HEK293 (cell line): Measurements from ENCODE around the gene LRRC27.
A peak's percentile ranks its signal among the peaks of the same experiment; 100 is the strongest.

ENCODE experiments used
- CTCF ChIP-seq: fragments of 450-650 bp; formaldehyde crosslinking; IDR thresholded peaks from 2 replicates; pipeline ENCODE4 v1.5.1; 2016; ENCODE audit warnings: missing biosample characterization, missing genetic modification characterization
- KLF8 ChIP-seq: fragments of 450-650 bp; formaldehyde crosslinking; IDR thresholded peaks from 2 replicates; pipeline ENCODE4 v1.5.1; 2016; ENCODE audit warnings: missing biosample characterization, missing genetic modification characterization
- MEIS1 ChIP-seq: sonication (generic); formaldehyde crosslinking; IDR thresholded peaks from 2 replicates; pipeline ENCODE4 v1.8.1; 2022; ENCODE audit warnings: missing genetic modification reagents, mild to moderate bottlenecking, borderline replicate concordance
- OVOL3 ChIP-seq: fragments of 450-650 bp; formaldehyde crosslinking; IDR thresholded peaks from 2 replicates; pipeline ENCODE4 v1.5.1; 2016; ENCODE audit warnings: missing biosample characterization, missing genetic modification characterization
- PRDM10 ChIP-seq: fragments of 450-650 bp; formaldehyde crosslinking; IDR thresholded peaks from 2 replicates; pipeline ENCODE4 v1.5.1; 2016; ENCODE audit warnings: missing biosample characterization, missing genetic modification characterization
- ZBTB1 ChIP-seq: fragments of 450-650 bp; formaldehyde crosslinking; IDR thresholded peaks from 2 replicates; pipeline ENCODE4 v1.5.1; 2016; ENCODE audit warnings: missing biosample characterization, missing genetic modification characterization
- ZBTB10 ChIP-seq: fragments of 450-650 bp; formaldehyde crosslinking; IDR thresholded peaks from 2 replicates; pipeline ENCODE4 v1.5.1; 2016; ENCODE audit warnings: missing biosample characterization, missing genetic modification characterization
- ZNF148 ChIP-seq: fragments of 450-650 bp; formaldehyde crosslinking; IDR thresholded peaks from 2 replicates; pipeline ENCODE4 v1.5.0; 2017; ENCODE audit warnings: missing biosample characterization, missing genetic modification characterization, borderline replicate concordance
- ZNF174 ChIP-seq: fragments of 450-650 bp; formaldehyde crosslinking; IDR thresholded peaks from 2 replicates; pipeline ENCODE4 v1.5.0; 2017; ENCODE audit warnings: missing biosample characterization, mild to moderate bottlenecking, missing genetic modification characterization
- ZNF23 ChIP-seq: fragments of 450-650 bp; formaldehyde crosslinking; IDR thresholded peaks from 2 replicates; pipeline ENCODE4 v1.5.1; 2016; ENCODE audit warnings: missing biosample characterization, missing genetic modification characterization, borderline replicate concordance
- ZNF404 ChIP-seq: fragments of 450-650 bp; formaldehyde crosslinking; IDR thresholded peaks from 2 replicates; pipeline ENCODE4 v1.5.1; 2017; ENCODE audit warnings: missing biosample characterization, missing genetic modification characterization
- ZNF488 ChIP-seq: fragments of 450-650 bp; formaldehyde crosslinking; IDR thresholded peaks from 2 replicates; pipeline ENCODE4 v1.5.1; 2016; ENCODE audit warnings: missing biosample characterization, missing genetic modification characterization
- ZNF548 ChIP-seq: fragments of 450-650 bp; formaldehyde crosslinking; IDR thresholded peaks from 2 replicates; pipeline ENCODE4 v1.5.1; 2016; ENCODE audit warnings: missing biosample characterization, missing genetic modification characterization
- ZNF654 ChIP-seq: fragments of 450-650 bp; formaldehyde crosslinking; IDR thresholded peaks from 2 replicates; pipeline ENCODE4 v1.5.1; 2016; ENCODE audit warnings: low read depth, missing biosample characterization, missing genetic modification characterization
- ZNF670 ChIP-seq: fragments of 450-650 bp; formaldehyde crosslinking; IDR thresholded peaks from 2 replicates; pipeline ENCODE4 v1.5.1; 2016; ENCODE audit warnings: missing biosample characterization, missing genetic modification characterization, low read depth
- ZNF707 ChIP-seq: fragments of 450-650 bp; formaldehyde crosslinking; IDR thresholded peaks from 2 replicates; pipeline ENCODE4 v1.5.1; 2016; ENCODE audit warnings: missing biosample characterization, missing genetic modification characterization
- ZNF837 ChIP-seq: fragments of 450-650 bp; formaldehyde crosslinking; IDR thresholded peaks from 2 replicates; pipeline ENCODE4 v1.5.1; 2016; ENCODE audit warnings: missing biosample characterization, missing genetic modification characterization
- TF ChIP-seq, protein P1 (sequence below): fragments of 450-650 bp; formaldehyde crosslinking; IDR thresholded peaks from 2 replicates; pipeline ENCODE4 v1.5.1; 2016; ENCODE audit warnings: missing biosample characterization, missing genetic modification characterization
- TF ChIP-seq, protein P2 (sequence below): fragments of 450-650 bp; formaldehyde crosslinking; IDR thresholded peaks from 2 replicates; pipeline ENCODE4 v1.5.1; 2016; ENCODE audit warnings: missing biosample characterization, missing genetic modification characterization
- TF ChIP-seq, protein P3 (sequence below): fragments of 450-650 bp; formaldehyde crosslinking; IDR thresholded peaks from 2 replicates; pipeline ENCODE4 v1.5.1; 2016; ENCODE audit warnings: missing biosample characterization, missing genetic modification characterization

Gene LRRC27

DNA sequence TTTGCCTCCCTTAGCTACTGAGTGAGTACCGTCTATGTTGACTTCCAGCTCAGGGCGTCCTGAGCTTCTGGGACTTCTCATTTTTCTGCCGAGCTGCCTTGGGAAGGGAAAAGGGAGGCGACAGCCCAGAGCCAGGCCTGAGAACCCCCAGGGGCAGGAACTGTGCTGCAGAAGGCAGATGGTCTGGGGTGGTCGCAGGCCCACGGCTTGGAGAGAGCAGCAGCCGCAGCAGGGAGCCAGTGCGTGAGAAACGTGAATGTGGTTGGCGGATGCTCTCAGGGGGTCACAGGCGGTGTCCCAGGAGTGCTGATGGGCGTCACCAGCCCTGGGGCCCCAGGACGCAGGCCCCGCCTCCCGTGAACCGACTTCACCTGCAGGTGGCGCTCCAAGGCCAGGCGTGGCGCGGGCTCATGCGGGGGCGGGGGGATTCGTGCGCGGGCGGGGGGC is 55.8 kb downstream of the LRRC27 start (continued):
- TF ChIP-seq OVOL3 (tag by site-specific recombination) (no peak), ZBTB10 (tag by site-specific recombination) (peak; percentile 86), MEIS1 (CRISPR knock-in tag) (no peak), ZNF837 (tag by site-specific recombination) (no peak), ZBTB1 (tag by site-specific recombination) (no peak), CTCF (tag by site-specific recombination) (peak; percentile 76), ZNF654 (tag by site-specific recombination) (peak; percentile 57), ZNF488 (tag by site-specific recombination) (no peak), ZNF707 (tag by site-specific recombination) (no peak), ZNF670 (no peak), ZNF548 (tag by site-specific recombination) (no peak), ZNF404 (tag by site-specific recombination) (no peak), ZNF23 (no peak), KLF8 (tag by site-specific recombination) (peak; percentile 35; the same call in 1 of the 2 replicates), PRDM10 (tag by site-specific recombination) (no peak), ZNF148 (tag by site-specific recombination) (no peak), ZNF174 (tag by site-specific recombination) (no peak)
- TF ChIP-seq, protein P1, sequence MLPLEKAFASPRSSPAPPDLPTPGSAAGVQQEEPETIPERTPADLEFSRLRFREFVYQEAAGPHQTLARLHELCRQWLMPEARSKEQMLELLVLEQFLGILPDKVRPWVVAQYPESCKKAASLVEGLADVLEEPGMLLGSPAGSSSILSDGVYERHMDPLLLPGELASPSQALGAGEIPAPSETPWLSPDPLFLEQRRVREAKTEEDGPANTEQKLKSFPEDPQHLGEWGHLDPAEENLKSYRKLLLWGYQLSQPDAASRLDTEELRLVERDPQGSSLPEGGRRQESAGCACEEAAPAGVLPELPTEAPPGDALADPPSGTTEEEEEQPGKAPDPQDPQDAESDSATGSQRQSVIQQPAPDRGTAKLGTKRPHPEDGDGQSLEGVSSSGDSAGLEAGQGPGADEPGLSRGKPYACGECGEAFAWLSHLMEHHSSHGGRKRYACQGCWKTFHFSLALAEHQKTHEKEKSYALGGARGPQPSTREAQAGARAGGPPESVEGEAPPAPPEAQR (tag by site-specific recombination) = no peak
- TF ChIP-seq, protein P2, sequence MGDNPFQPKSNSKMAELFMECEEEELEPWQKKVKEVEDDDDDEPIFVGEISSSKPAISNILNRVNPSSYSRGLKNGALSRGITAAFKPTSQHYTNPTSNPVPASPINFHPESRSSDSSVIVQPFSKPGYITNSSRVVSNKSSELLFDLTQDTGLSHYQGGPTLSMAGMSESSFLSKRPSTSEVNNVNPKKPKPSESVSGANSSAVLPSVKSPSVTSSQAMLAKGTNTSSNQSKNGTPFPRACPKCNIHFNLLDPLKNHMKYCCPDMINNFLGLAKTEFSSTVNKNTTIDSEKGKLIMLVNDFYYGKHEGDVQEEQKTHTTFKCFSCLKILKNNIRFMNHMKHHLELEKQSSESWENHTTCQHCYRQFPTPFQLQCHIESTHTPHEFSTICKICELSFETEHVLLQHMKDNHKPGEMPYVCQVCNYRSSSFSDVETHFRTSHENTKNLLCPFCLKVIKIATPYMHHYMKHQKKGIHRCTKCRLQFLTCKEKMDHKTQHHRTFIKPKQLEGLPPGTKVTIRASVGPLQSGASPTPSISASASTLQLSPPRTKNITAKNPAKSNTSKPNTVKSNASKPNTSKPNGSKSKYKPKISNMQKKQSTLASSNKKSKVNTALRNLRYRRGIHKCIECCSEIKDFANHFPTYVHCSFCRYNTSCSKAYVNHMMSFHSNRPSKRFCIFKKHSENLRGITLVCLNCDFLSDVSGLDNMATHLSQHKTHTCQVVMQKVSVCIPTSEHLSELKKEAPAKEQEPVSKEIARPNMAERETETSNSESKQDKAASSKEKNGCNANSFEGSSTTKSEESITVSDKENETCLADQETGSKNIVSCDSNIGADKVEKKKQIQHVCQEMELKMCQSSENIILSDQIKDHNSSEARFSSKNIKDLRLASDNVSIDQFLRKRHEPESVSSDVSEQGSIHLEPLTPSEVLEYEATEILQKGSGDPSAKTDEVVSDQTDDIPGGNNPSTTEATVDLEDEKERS (tag by site-specific recombination) = no peak
- TF ChIP-seq, protein P3, sequence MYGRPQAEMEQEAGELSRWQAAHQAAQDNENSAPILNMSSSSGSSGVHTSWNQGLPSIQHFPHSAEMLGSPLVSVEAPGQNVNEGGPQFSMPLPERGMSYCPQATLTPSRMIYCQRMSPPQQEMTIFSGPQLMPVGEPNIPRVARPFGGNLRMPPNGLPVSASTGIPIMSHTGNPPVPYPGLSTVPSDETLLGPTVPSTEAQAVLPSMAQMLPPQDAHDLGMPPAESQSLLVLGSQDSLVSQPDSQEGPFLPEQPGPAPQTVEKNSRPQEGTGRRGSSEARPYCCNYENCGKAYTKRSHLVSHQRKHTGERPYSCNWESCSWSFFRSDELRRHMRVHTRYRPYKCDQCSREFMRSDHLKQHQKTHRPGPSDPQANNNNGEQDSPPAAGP = peak; percentile 72
